ENCODE results near the gene GRIA1.

GRIA1 gene

DNA sequence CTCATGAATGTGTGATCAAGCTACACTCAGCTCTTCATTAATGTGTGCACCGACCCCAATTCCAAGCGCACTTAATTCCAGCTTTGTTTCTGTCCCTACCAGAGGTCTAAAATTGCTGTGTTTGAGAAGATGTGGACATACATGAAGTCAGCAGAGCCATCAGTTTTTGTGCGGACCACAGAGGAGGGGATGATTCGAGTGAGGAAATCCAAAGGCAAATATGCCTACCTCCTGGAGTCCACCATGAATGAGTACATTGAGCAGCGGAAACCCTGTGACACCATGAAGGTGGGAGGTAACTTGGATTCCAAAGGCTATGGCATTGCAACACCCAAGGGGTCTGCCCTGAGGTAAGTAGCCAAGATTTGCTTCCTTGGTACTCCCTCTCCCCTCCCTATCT is 279.6 kb downstream of the GRIA1 start:
- no peak overlapping the region for H3K4ac ChIP-seq (ENCODE audit: low read depth, low read length)
- peaks cover 14% of the 10 kb centered on the region for H3K4me1 ChIP-seq (ENCODE audit: control insufficient read depth, low read depth, low read length)
- H2BK5ac ChIP-seq (ENCODE audit: low read length): no peak overlapping the region
- H3K27me3 ChIP-seq (ENCODE audit: insufficient read depth, low read length, poor library complexity): no peaks in the 10 kb centered on the region
- no peak overlapping the region for H3K18ac ChIP-seq (ENCODE audit: low read length)
- DNase-seq: no peak
- H4K8ac ChIP-seq (ENCODE audit: low read depth, low read length): no peak overlapping the region
- H3K27ac ChIP-seq (ENCODE audit: low read depth, low read length): no peak overlapping the region
- H4K5ac ChIP-seq (ENCODE audit: low read length): no peak overlapping the region
- no peak overlapping the region for H3K4me3 ChIP-seq (ENCODE audit: low read length)
- H3K79me2 ChIP-seq (ENCODE audit: control insufficient read depth, insufficient read depth, low read length): no peaks in the 10 kb centered on the region
- no peaks in the 10 kb centered on the region for H3K79me1 ChIP-seq (ENCODE audit: low read length)
- no peak overlapping the region for H3K4me2 ChIP-seq (ENCODE audit: low read length)
- no CpG with 5 or more reads among the region's 5 CpGs for WGBS (ENCODE audit: extremely low coverage, insufficient coverage, low lambda C conversion rate)
- no peak overlapping the region for H3K23ac ChIP-seq (ENCODE audit: low read length)
- H3K36me3 ChIP-seq (ENCODE audit: control insufficient read depth, insufficient read depth, low read length): no peaks in the 10 kb centered on the region
- H2BK120ac ChIP-seq (ENCODE audit: low read depth, low read length): no peak overlapping the region
- no peak overlapping the region for H3K9ac ChIP-seq (ENCODE audit: low read length)
- H3K56ac ChIP-seq (ENCODE audit: low read length): no peak overlapping the region
- no peak overlapping the region for H2BK15ac ChIP-seq (replicated peaks; ENCODE audit: low read depth)
- H2AK5ac ChIP-seq (ENCODE audit: low read length): no peak overlapping the region

DNA sequence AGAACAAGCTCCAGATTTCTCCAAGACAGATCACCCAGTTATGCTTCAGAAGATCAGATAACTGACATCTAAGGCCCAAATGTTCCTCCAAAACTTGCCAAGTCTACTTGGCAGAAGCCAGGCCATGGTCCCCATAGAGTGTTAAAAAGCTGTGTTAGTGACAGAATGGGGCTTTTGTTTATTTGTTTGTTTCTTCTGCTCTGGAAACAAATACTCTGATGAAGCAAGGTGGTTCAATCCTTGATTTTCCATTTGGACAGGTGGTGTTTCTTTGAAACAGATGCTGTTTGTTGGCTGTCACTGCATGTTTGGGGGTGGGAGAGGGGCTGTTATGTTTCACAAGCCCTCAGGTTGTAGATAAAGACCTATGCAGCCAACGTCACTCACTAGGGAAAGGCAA is 284.2 kb downstream of the GRIA1 start:
- H3K4me1 ChIP-seq (ENCODE audit: control insufficient read depth, low read depth, low read length): no peaks in the 10 kb centered on the region
- no peak overlapping the region for H3K4me2 ChIP-seq (ENCODE audit: low read length)
- no peaks in the 10 kb centered on the region for H3K36me3 ChIP-seq (ENCODE audit: control insufficient read depth, insufficient read depth, low read length)
- H2AK5ac ChIP-seq (ENCODE audit: low read length): no peak overlapping the region
- WGBS (ENCODE audit: extremely low coverage, insufficient coverage, low lambda C conversion rate): no CpG with 5 or more reads among the region's 1 CpG
- H3K56ac ChIP-seq (ENCODE audit: low read length): no peak overlapping the region
- no peak overlapping the region for H4K8ac ChIP-seq (ENCODE audit: low read depth, low read length)
- no peaks in the 10 kb centered on the region for H3K27me3 ChIP-seq (ENCODE audit: insufficient read depth, low read length, poor library complexity)
- no peak overlapping the region for H3K23ac ChIP-seq (ENCODE audit: low read length)
- no peak overlapping the region for H3K4me3 ChIP-seq (ENCODE audit: low read length)
- no peak overlapping the region for H4K5ac ChIP-seq (ENCODE audit: low read length)
- H3K79me1 ChIP-seq (ENCODE audit: low read length): no peaks in the 10 kb centered on the region
- H2BK120ac ChIP-seq (ENCODE audit: low read depth, low read length): no peak overlapping the region
- no peak overlapping the region for H2BK5ac ChIP-seq (ENCODE audit: low read length)
- no peak overlapping the region for H3K27ac ChIP-seq (ENCODE audit: low read depth, low read length)
- no peak overlapping the region for H3K9ac ChIP-seq (ENCODE audit: low read length)
- H3K18ac ChIP-seq (ENCODE audit: low read length): no peak overlapping the region
- no peak overlapping the region for H3K4ac ChIP-seq (ENCODE audit: low read depth, low read length)
- DNase-seq: no peak
- no peaks in the 10 kb centered on the region for H3K79me2 ChIP-seq (ENCODE audit: control insufficient read depth, insufficient read depth, low read length)
- no peak overlapping the region for H2BK15ac ChIP-seq (replicated peaks; ENCODE audit: low read depth)

DNA sequence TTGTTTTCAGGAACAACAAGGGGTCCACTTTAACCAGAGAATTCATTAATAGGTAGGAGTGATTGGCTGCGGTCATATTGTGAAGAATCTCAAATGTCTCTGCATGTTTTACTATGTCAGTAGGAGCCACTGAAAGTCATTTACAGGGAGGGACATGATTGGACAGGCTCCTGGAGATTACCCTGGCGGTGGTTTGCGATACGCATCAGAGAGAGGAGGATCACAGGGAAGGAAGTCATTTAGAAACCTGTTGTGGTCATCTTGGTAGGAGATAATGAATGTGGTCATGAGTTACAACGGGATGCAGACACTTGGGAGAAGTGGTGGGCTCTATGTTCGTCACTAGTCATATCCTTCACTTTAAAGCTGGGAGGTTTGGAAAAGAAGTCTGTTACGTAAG is 285.5 kb downstream of the GRIA1 start:
- H3K4me1 ChIP-seq (ENCODE audit: control insufficient read depth, low read depth, low read length): peaks cover 9% of the 10 kb centered on the region
- H3K9ac ChIP-seq (ENCODE audit: low read length): no peak overlapping the region
- H3K27ac ChIP-seq (ENCODE audit: low read depth, low read length): no peak overlapping the region
- H3K4me3 ChIP-seq (ENCODE audit: low read length): no peak overlapping the region
- no peak overlapping the region for H2BK15ac ChIP-seq (replicated peaks; ENCODE audit: low read depth)
- H3K79me1 ChIP-seq (ENCODE audit: low read length): no peaks in the 10 kb centered on the region
- H3K4ac ChIP-seq (ENCODE audit: low read depth, low read length): no peak overlapping the region
- no peak overlapping the region for H2AK5ac ChIP-seq (ENCODE audit: low read length)
- no peaks in the 10 kb centered on the region for H3K36me3 ChIP-seq (ENCODE audit: control insufficient read depth, insufficient read depth, low read length)
- no peak overlapping the region for H2BK5ac ChIP-seq (ENCODE audit: low read length)
- no peak overlapping the region for H4K8ac ChIP-seq (ENCODE audit: low read depth, low read length)
- DNase-seq: no peak
- H3K18ac ChIP-seq (ENCODE audit: low read length): no peak overlapping the region
- H3K27me3 ChIP-seq (ENCODE audit: insufficient read depth, low read length, poor library complexity): no peaks in the 10 kb centered on the region
- no peak overlapping the region for H3K56ac ChIP-seq (ENCODE audit: low read length)
- no peak overlapping the region for H4K5ac ChIP-seq (ENCODE audit: low read length)
- H3K23ac ChIP-seq (ENCODE audit: low read length): no peak overlapping the region
- H3K4me2 ChIP-seq (ENCODE audit: low read length): no peak overlapping the region
- no peak overlapping the region for H2BK120ac ChIP-seq (ENCODE audit: low read depth, low read length)
- WGBS (ENCODE audit: extremely low coverage, insufficient coverage, low lambda C conversion rate): no CpG with 5 or more reads among the region's 7 CpGs
- H3K79me2 ChIP-seq (ENCODE audit: control insufficient read depth, insufficient read depth, low read length): no peaks in the 10 kb centered on the region

DNA sequence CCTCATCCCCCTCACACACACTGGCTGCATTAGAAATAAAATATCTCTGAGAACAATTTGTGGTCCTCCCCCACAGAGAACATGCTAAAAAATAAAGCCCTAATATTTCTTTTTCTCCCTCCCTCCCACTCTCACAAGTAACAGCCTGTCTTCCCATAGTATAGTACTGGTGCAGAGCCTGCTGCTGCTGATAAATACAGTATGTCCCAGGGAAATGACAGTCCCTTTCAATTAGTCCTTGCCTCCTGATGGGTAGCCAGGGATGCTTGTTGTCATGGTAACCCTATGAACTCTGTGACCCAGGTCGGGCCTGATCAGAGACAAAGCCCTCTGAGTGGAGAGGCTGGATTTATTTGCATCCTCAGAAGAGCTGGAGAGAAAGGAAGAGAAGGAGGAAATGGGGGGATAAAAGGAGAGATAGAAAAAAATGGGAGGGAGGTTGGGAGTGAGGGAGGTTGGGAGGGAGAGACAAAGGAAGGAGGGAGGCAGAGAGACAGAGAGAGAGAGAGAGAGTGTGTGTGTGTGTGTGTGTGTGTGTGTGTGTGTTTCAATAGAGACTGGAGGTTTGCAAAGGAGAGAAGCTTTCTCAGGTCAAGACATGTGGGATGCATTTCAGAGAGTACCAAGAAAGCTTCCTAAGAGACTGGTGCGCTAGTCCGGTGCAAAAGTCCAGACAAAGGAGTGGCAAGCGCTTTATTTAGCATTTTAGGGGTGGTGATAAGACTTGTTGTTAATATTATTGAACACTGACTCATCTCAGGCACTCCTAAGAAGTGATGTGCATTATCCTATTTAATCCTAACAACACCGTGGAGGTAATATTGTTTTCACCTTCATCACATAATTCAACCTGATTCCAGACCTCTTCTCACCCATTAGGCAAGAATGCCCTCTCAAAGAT is 287.5 kb downstream of the GRIA1 start:
- Histone ChIP-seq H2BK120ac (ENCODE audit: low read depth, low read length) (no peak overlapping the region), H3K23ac (ENCODE audit: low read length) (no peak overlapping the region), H2BK15ac (replicated peaks; ENCODE audit: low read depth) (no peak overlapping the region), H3K36me3 (ENCODE audit: control insufficient read depth, insufficient read depth, low read length) (no peaks in the 10 kb centered on the region), H3K4me3 (ENCODE audit: low read length) (no peak overlapping the region), H3K4ac (ENCODE audit: low read depth, low read length) (no peak overlapping the region), H3K27ac (ENCODE audit: low read depth, low read length) (no peak overlapping the region), H2BK5ac (ENCODE audit: low read length) (no peak overlapping the region), H4K8ac (ENCODE audit: low read depth, low read length) (no peak overlapping the region), H3K27me3 (ENCODE audit: insufficient read depth, low read length, poor library complexity) (no peaks in the 10 kb centered on the region), H3K4me2 (ENCODE audit: low read length) (no peak overlapping the region), H3K9ac (ENCODE audit: low read length) (no peak overlapping the region), H3K18ac (ENCODE audit: low read length) (no peak overlapping the region), H3K56ac (ENCODE audit: low read length) (no peak overlapping the region), H3K79me1 (ENCODE audit: low read length) (no peaks in the 10 kb centered on the region), H2AK5ac (ENCODE audit: low read length) (no peak overlapping the region), H3K79me2 (ENCODE audit: control insufficient read depth, insufficient read depth, low read length) (no peaks in the 10 kb centered on the region), H3K4me1 (ENCODE audit: control insufficient read depth, low read depth, low read length) (peaks cover 11% of the 10 kb centered on the region), H4K5ac (ENCODE audit: low read length) (no peak overlapping the region)
- WGBS (ENCODE audit: extremely low coverage, insufficient coverage, low lambda C conversion rate): no CpG with 5 or more reads among the region's 5 CpGs
- DNase-seq: peak; percentile 55

DNA sequence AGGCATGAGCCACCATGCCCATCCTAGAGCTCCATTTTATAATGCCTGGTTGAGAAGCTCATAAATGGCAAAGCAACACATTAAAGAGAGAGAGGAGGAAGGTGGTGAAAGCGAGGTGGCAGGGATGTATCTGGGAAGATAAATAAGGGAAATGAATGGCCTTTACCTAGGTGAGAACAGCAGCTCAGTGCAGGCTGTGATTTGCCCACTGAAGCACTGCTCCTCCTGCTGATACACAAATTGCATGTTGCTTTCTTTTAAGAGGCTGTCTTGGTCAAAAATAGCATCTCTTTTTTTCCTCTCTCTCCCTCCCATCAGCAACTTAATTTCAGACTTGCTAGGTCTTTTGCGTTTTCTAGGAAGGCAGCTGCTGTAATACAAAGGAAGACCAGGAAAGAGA is 289.4 kb downstream of the GRIA1 start:
- H3K79me1 ChIP-seq (ENCODE audit: low read length): no peaks in the 10 kb centered on the region
- no peaks in the 10 kb centered on the region for H3K79me2 ChIP-seq (ENCODE audit: control insufficient read depth, insufficient read depth, low read length)
- no CpG with 5 or more reads among the region's 2 CpGs for WGBS (ENCODE audit: extremely low coverage, insufficient coverage, low lambda C conversion rate)
- H4K5ac ChIP-seq (ENCODE audit: low read length): no peak overlapping the region
- H3K36me3 ChIP-seq (ENCODE audit: control insufficient read depth, insufficient read depth, low read length): no peaks in the 10 kb centered on the region
- peak overlapping the region; percentile 86 for H2BK5ac ChIP-seq (ENCODE audit: low read length)
- H2AK5ac ChIP-seq (ENCODE audit: low read length): peak overlapping the region; percentile 13
- H3K4me1 ChIP-seq (ENCODE audit: control insufficient read depth, low read depth, low read length): peaks cover 23% of the 10 kb centered on the region
- no peak overlapping the region for H2BK120ac ChIP-seq (ENCODE audit: low read depth, low read length)
- H3K27me3 ChIP-seq (ENCODE audit: insufficient read depth, low read length, poor library complexity): no peaks in the 10 kb centered on the region
- no peak overlapping the region for H3K4me2 ChIP-seq (ENCODE audit: low read length)
- DNase-seq: peak; percentile 29
- H3K27ac ChIP-seq (ENCODE audit: low read depth, low read length): no peak overlapping the region
- no peak overlapping the region for H4K8ac ChIP-seq (ENCODE audit: low read depth, low read length)
- H3K4me3 ChIP-seq (ENCODE audit: low read length): no peak overlapping the region
- H3K9ac ChIP-seq (ENCODE audit: low read length): no peak overlapping the region
- peak overlapping the region; percentile 68 for H3K4ac ChIP-seq (ENCODE audit: low read depth, low read length)
- peak overlapping the region; percentile 39 for H3K56ac ChIP-seq (ENCODE audit: low read length)
- H3K23ac ChIP-seq (ENCODE audit: low read length): no peak overlapping the region
- no peak overlapping the region for H2BK15ac ChIP-seq (replicated peaks; ENCODE audit: low read depth)
- peak overlapping the region; percentile 54 for H3K18ac ChIP-seq (ENCODE audit: low read length)

Measured in mesendoderm (in vitro differentiated cells).